HAP-1 (cell line): ENCODE results near the gene FLT4.

Experiments used
- DNase-seq, 2 experiments: peaks; one replicate each; pipeline ENCODE4 v3.0.0-alpha.2; 2016 to 2020; ENCODE audit warnings: low spot score in 2 of 2
- H3K27me3 ChIP-seq: fragments of 250-450 bp; sonication (Bioruptor Pico); 2 replicates; pipeline ENCODE4 v1.5.1; 2020; ENCODE audit warnings: low read depth, mild to moderate bottlenecking, moderate library complexity
- H3K36me3 ChIP-seq: fragments of 250-450 bp; sonication (Bioruptor Pico); replicated peaks from 2 replicates; pipeline ENCODE4 v1.5.1; 2020; ENCODE audit warnings: mild to moderate bottlenecking
- H3K4me1 ChIP-seq: fragments of 250-450 bp; sonication (Bioruptor Pico); 2 replicates; pipeline ENCODE4 v1.5.1; 2020; ENCODE audit warnings: mild to moderate bottlenecking
- H3K4me3 ChIP-seq: fragments of 250-450 bp; sonication (Bioruptor Pico); 2 replicates; pipeline ENCODE4 v1.5.1; 2020; ENCODE audit warnings: mild to moderate bottlenecking, moderate library complexity
- H3K9me3 ChIP-seq: fragments of 250-450 bp; sonication (Bioruptor Pico); 2 replicates; pipeline ENCODE4 v1.5.1; 2020; ENCODE audit warnings: mild to moderate bottlenecking, moderate library complexity
- in situ Hi-C: fragments of 300-500 bp; cut with MboI; formaldehyde crosslinking; loops from 3 replicates; pipeline ENCODE4 v1.14.3; 2020; ENCODE audit warnings: low sequenced_read_pairs, inconsistent platforms, mixed read lengths

FLT4 gene

DNA sequence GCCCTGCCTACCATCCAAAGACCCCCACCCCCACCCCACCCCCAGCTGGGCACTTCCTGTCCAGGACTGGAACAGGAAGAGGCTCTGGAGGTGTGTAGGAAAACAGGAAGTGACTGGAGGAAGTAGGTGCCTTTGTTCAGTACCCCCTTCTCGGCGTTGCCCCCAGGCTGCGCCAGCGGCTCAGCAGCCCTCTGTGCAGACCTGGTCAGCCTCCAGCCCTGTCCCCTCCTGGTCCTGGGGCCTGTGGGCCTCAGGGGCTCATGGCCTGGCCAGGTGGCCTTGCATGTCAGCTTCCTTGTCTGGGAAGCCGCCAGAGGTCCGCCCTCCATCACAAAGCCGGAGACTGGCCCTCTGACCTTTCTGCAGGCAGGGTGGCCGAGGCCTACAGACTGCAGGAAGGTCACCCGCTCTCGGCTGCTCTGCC, 26.0 kb downstream of the FLT4 start:
- Histone ChIP-seq H3K27me3 (no peaks in the 10 kb centered on the region), H3K36me3 (no peaks in the 10 kb centered on the region), H3K4me3 (no peak overlapping the region), H3K4me1 (no peaks in the 10 kb centered on the region), H3K9me3 (no peaks in the 10 kb centered on the region)
- in situ Hi-C loops, result no loop called here
- DNase-seq, result no peak

DNA sequence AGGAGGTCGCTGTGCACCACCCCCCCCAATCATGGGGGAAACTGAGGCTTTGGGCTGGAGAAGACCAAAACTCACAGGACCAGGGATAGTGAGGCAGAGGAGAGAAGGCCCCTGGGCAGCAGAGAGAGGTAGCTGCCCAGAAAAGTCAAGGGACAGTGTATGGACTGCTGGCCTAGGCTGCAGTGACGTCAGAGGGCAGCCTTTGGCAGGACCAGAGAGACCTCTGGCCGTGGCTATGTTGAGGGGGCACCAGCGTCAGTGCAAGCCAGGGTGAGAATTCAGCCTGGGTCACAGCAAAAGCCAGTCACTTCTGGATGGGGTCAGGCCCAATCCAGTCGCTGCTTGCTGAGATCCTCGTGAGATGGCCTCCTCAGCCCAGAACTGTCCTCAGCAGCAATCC, 26.5 kb downstream of the FLT4 start:
- H3K4me3 ChIP-seq, result no peak overlapping the region
- in situ Hi-C loops, result no loop called here
- DNase-seq, result no peak
- no peaks in the 10 kb centered on the region for H3K27me3 ChIP-seq
- no peaks in the 10 kb centered on the region for H3K36me3 ChIP-seq
- no peaks in the 10 kb centered on the region for H3K4me1 ChIP-seq
- no peaks in the 10 kb centered on the region for H3K9me3 ChIP-seq

DNA sequence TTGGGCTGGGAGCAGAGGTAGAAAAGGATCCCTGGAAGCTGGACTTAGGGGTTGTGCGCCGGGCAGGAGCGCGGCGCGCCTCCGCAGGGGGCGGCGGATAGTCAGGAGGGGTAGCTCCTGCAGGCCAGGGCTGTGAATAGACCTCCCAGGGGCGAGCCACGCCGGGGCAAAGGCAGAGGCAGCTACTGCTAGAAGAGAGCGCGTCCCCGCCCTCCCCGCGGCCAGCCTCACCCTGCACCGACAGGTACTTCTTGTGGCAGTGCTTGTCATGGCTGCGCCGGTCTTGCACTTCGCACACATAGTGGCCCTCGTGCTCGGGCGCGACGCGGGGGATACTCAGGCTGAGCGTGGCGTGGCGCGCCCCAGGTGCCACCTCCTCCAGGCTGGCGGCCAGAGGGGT, 28.1 kb downstream of the FLT4 start:
- no peak for DNase-seq
- no peaks in the 10 kb centered on the region for H3K36me3 ChIP-seq
- no peaks in the 10 kb centered on the region for H3K27me3 ChIP-seq
- no peak overlapping the region for H3K4me3 ChIP-seq
- no peaks in the 10 kb centered on the region for H3K4me1 ChIP-seq
- H3K9me3 ChIP-seq, result no peaks in the 10 kb centered on the region
- in situ Hi-C loops, result no loop called here

DNA sequence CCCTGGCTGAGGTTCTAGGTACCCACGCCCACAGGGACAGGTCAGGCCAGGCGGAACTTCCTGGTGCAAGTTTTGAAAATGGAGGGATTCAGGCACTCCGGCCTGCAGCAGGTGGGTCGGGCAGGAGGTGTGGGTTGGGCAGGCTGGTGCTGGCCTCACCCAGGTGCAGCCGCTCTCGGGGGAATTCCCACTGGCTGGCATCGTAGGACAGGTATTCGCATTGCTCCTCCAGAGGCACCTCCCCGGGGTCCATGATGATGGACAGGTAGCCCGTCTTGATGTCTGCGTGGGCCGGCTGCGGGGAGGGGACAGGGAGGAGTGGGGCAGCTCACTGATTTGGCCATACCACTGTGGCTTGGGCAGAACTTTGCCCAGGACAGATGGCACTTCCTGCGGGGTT, 29.4 kb downstream of the FLT4 start:
- in situ Hi-C loops, result no loop called here
- H3K4me3 ChIP-seq, result no peak overlapping the region
- H3K4me1 ChIP-seq, result no peaks in the 10 kb centered on the region
- DNase-seq, result no peak
- no peaks in the 10 kb centered on the region for H3K36me3 ChIP-seq
- no peaks in the 10 kb centered on the region for H3K9me3 ChIP-seq
- no peaks in the 10 kb centered on the region for H3K27me3 ChIP-seq

DNA sequence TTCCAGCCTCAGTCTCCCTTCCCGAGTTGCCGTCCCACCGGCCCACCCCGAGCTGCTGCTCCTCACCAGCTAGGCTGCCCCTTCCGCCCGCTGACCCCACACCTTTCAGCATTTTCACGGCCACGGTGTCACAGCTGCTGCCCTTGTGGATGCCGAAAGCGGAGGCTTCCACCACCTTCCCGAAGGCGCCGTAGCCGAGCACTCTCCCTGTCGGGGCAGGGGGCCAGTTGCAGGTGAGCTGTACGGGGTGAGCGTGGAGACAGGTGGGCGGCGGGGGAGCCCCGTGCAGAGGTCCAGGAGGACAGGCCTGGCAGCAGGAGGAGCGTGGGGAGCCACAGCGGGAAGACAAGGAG, 29.9 kb downstream of the FLT4 start:
- no peaks in the 10 kb centered on the region for H3K27me3 ChIP-seq
- in situ Hi-C loops, result no loop called here
- H3K4me1 ChIP-seq, result no peaks in the 10 kb centered on the region
- no peaks in the 10 kb centered on the region for H3K36me3 ChIP-seq
- DNase-seq, result no peak
- H3K4me3 ChIP-seq, result no peak overlapping the region
- H3K9me3 ChIP-seq, result no peaks in the 10 kb centered on the region

DNA sequence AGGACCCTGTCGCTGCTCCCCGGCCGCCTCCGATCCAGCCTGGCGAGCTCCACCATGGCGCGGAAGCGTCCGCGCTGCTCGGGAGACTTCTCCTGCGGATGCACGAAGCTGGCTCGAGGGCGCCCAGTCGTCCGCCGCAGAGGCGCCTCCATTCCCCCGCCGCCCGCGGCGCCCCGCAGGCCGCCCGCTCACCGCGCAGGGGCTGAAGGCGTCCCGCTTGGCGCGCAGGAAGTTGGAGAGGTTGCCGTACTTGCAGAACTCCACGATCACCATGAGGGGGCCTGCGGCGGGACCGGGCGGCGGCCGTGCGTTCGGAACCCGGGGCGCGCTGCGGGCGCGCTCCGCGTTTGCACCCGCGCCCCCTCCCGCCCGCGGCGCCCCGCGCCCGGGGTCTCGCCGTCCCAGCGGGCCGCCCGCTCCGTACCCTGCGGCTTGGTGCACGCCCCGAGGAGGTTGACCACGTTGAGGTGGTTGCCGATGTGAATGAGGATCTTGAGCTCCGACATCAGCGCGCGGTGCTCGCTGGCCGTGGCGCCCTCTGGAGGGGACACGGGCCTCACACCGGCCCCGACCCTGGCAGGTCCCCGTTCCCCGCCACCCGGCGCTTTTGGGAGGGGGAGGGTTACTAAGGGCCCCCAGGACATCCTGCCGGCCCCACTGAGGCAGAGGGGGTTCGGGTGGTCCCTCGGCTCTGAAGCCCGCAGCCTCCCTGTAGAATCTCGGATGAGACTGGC, 30.4 kb downstream of the FLT4 start:
- no peaks in the 10 kb centered on the region for H3K36me3 ChIP-seq
- no peaks in the 10 kb centered on the region for H3K4me1 ChIP-seq
- no peak for DNase-seq
- no peak overlapping the region for H3K4me3 ChIP-seq
- H3K9me3 ChIP-seq, result no peaks in the 10 kb centered on the region
- in situ Hi-C loops, result no loop called here
- no peaks in the 10 kb centered on the region for H3K27me3 ChIP-seq

DNA sequence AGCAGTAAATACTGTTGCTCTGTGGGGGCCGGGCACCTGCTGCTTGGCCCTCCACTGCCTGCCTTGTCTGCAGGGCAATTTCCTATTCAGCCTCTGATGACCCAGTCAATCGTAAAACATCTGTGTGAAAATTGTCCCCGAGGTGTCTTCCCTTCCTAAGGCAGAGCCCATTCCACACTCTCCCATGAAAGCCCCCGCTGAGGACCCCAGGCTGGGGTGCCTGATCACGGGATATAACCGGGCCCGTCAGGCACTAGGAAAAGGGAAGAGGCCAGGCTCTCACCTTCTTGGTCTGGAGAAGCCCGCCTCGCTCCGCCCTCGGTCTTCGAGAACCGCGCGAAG, 30.9 kb downstream of the FLT4 start:
- in situ Hi-C loops, result no loop called here
- Histone ChIP-seq H3K4me3 (no peak overlapping the region), H3K36me3 (no peaks in the 10 kb centered on the region), H3K9me3 (no peaks in the 10 kb centered on the region), H3K4me1 (no peaks in the 10 kb centered on the region), H3K27me3 (no peaks in the 10 kb centered on the region)
- no peak for DNase-seq

DNA sequence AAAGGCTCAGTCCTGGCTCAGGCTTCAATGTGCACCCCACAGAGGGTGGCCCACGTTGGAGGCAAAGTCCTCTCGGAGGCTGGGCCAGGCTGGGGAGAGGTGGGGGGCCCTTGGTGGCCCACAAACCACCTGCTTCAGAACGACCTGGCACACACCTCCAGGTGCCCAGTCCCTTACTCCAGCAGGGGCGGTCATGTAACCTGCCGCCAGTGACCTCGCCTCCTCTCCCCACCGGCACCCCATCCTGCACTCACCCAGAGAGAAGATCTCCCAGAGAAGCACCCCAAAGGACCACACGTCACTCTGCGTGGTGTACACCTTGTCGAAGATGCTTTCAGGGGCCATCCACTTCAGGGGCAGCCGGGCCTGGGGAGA, 35.6 kb downstream of the FLT4 start:
- no peaks in the 10 kb centered on the region for H3K27me3 ChIP-seq
- H3K4me1 ChIP-seq, result no peaks in the 10 kb centered on the region
- in situ Hi-C loops, result no loop called here
- H3K36me3 ChIP-seq, result no peaks in the 10 kb centered on the region
- no peak overlapping the region for H3K4me3 ChIP-seq
- no peaks in the 10 kb centered on the region for H3K9me3 ChIP-seq
- no peak for DNase-seq

DNA sequence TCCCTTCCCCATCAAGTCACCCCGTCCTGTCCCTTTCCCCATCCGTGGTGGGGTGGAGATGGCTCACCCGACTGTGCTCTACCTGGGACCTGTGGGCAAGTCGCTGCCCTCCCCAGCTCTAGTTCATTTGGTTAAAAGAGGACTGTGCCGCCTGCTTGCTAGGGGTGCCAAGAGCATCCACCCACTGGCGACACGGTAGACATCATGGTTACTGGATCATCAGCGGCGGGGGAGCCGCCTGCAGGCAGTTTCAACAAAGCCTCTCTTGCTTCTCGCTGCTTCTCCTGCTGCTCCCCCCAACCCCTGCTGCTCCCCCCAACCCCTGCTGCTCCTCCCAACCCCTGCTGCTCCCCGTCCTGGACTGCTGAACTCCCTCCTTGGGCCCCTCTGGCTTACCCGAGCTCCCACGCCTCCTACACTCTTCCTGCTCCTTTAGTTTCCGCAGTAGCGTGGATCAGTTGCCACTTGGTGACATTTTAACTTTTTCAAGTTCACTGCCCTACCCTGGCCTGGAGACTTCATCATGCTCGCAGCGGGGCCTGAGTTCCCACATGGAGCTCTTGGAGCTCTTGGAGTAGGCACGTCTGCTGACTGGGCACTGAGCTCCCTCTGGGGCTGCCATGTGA, 36.1 kb downstream of the FLT4 start:
- no peaks in the 10 kb centered on the region for H3K4me1 ChIP-seq
- no peaks in the 10 kb centered on the region for H3K27me3 ChIP-seq
- in situ Hi-C loops, result no loop called here
- no peaks in the 10 kb centered on the region for H3K36me3 ChIP-seq
- DNase-seq, result no peak
- no peaks in the 10 kb centered on the region for H3K9me3 ChIP-seq
- no peak overlapping the region for H3K4me3 ChIP-seq

DNA sequence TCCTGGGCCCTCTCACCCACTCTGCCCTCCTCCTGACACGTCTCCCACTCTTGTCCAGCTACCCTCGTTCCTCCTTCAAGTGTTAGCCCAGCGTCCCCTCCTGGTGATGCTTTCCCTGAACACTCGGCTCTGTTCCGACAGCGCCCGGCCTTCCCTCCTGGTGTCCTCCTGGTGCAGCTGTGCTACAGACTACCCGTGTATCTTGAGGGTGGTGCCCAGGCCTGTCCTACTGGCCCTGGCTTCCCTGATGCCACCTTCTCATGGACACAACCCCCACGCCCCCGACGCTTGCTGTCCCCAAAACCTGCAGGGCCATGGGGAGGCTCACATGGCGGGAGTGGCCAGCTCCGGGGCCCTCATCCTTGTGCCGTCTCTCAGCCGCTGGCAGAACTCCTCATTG, 36.7 kb downstream of the FLT4 start:
- no peaks in the 10 kb centered on the region for H3K9me3 ChIP-seq
- H3K4me3 ChIP-seq, result no peak overlapping the region
- H3K4me1 ChIP-seq, result no peaks in the 10 kb centered on the region
- no peak for DNase-seq
- in situ Hi-C loops, result no loop called here
- H3K36me3 ChIP-seq, result no peaks in the 10 kb centered on the region
- no peaks in the 10 kb centered on the region for H3K27me3 ChIP-seq

DNA sequence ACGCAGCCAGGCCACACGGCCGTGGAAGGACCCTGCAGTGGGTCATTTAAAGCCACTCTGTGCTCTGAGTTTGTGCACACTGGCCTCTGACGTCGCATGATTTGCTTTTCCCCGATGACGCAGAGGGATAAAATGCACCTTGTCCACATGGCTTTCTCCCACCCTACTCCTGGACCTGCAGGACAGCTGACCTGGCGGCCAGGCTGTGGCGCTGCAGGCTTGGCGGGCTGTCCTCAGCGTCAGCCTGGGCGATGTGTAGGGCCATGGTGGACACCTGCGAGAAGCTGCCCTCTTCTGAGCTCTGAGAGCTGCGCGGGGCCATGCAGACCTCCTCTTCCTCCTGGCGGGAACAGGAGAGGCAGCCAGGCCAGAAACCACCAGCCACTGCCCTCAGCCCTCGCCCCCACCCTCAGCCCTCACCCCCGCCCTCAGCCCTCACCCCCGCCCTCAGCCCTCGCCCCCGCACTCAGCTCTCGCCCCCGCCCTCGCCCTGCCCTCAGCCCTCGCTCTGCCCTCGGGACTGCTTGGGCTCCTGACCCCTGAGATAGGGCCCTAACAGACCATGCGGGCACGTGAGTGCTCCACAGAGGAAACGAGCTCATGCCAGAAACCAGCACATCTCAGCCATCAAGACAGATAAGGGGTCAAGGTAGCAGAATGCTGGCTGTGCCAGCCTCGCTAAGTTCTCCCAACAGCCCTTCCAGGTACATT, 38.1 kb downstream of the FLT4 start:
- no peaks in the 10 kb centered on the region for H3K27me3 ChIP-seq
- H3K36me3 ChIP-seq, result no peaks in the 10 kb centered on the region
- no peaks in the 10 kb centered on the region for H3K9me3 ChIP-seq
- no peak for DNase-seq
- no peaks in the 10 kb centered on the region for H3K4me1 ChIP-seq
- in situ Hi-C loops, result no loop called here
- no peak overlapping the region for H3K4me3 ChIP-seq

DNA sequence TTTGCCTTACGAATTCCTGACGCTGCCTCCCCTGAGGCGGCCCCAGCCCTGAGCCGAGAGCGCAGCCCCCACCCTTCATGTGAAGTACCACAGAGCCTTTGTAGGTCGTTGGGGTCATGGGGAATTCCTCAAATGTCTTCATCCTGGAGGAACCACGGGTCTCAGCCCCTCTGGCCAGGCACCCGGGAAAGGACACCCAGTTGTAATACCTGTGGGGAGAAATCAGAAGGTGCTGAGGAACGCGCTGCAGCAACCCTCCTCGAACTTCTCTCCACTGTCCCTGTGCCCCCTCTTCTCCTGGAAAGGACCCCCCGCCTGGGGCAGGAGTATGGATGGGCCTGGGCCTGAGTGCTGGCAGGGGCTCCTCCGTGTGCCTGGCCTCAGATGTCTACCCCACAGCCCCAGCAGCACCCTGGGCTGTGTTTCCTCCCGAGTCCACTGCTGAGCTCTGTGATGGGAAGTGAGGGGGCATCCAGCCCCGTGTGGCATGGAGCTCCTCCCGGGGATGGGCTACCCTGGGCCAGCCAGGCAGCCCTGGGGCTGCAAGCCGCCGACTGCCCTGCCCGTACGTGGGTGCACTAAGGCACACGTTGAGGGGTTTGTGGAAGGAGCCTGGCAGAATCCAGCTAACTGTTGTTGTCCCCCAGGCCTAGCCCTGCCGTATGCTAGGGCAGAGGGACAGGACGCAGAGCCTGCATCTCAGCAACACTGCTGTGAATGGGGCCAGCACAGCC, 39.4 kb downstream of the FLT4 start:
- in situ Hi-C loops, result no loop called here
- H3K9me3 ChIP-seq, result no peaks in the 10 kb centered on the region
- no peak for DNase-seq

DNA sequence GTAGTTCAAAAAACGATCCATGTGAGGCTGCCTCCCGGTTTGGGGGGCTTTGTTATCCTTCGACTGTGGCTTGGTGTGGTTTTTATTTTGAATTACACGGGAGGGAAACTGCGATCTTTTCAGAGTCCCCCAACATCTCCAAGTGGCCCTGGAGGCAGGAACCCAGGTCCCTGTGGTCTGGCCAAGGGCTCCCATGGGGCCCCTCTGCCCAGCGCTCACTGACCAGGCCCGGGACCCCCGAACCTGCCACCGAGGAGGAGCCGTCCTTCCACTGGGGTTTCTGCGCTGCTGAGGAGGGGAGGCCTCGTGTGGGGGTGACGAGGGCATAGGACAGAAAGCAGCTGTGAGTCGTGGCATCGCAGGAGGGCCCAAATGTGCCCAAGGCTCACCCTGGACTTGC, 40.0 kb downstream of the FLT4 start:
- in situ Hi-C loops, result no loop called here
- Histone ChIP-seq H3K9me3 (no peaks in the 10 kb centered on the region), H3K4me1 (no peaks in the 10 kb centered on the region), H3K27me3 (no peaks in the 10 kb centered on the region), H3K36me3 (no peaks in the 10 kb centered on the region), H3K4me3 (no peak overlapping the region)
- DNase-seq, result no peak

More for the DNA sequence above, 39.4 kb downstream of the FLT4 start:
- Histone ChIP-seq H3K4me1 (no peaks in the 10 kb centered on the region), H3K27me3 (no peaks in the 10 kb centered on the region), H3K36me3 (no peaks in the 10 kb centered on the region), H3K4me3 (no peak overlapping the region)
